Melanocyte of skin (primary cell): ENCODE data around the gene GADD45G. TPM values are rescaled to one million over a fixed set of nuclear protein-coding genes. Genes with fewer than 3 reads are reported as not detected.

Source experiments
- total RNA-seq, 2 donors: library from RNA; depleted of rRNA; stranded (reverse); fragments of >200 nt; gene quantifications; 2 replicates each; pipeline ENCODE4 v1.2.3, GENCODE V29; 2012

GADD45G gene
- total RNA-seq = under 1 TPM in 1 of 2 donors, not detected in 1; 0.67 TPM

GRCh38 chr9:89604729-89605464 lies at the start of gene GADD45G:
GADD45G (plus strand) TSS chr9:89605012; CDS start chr9:89605122, 110 bp downstream.

Other genes starting within 250 kb of the GADD45G start
- under 1 TPM in 1 of 2 donors, not detected in 1; 0.33 TPM for gene SEMA4D, start 106.9 kb upstream of the GADD45G start, total RNA-seq